Breast epithelium (tissue), 4 donors: ENCODE data around the gene EXOC3L1. TPM values are rescaled to one million over a fixed set of nuclear protein-coding genes. Genes with fewer than 3 reads are reported as not detected.

Experiments used
- DNase-seq, 2 donors: peaks; one replicate each; pipeline ENCODE4 v3.0.0-alpha.2; 2019; ENCODE audit warnings: low spot score in 2 of 2
- H3K27ac ChIP-seq, 2 donors: fragments of 200-600 bp; sonication (generic) in 1 of 2; one replicate each; pipeline ENCODE4 v1.5.1; 2016 to 2019; ENCODE audit warnings: mild to moderate bottlenecking in 1 of 2
- H3K27me3 ChIP-seq, 2 donors: fragments of 200-600 bp; sonication (generic) in 1 of 2; one replicate each; pipeline versions ENCODE4 v1.5.1 to v1.6.0; 2017 to 2019; ENCODE audit warnings: control low read depth in 1 of 2, mild to moderate bottlenecking in 1 of 2
- H3K36me3 ChIP-seq: fragments of 200-600 bp; one replicate; pipeline ENCODE4 v1.5.1; 2019
- H3K4me1 ChIP-seq, 2 donors: fragments of 200-600 bp; sonication (generic); one replicate each; pipeline ENCODE4 v1.5.1; 2016 to 2019; ENCODE audit warnings: control low read depth in 1 of 2
- H3K4me3 ChIP-seq, 3 donors: fragments of 200-600 bp; sonication (generic); 1 replicate in 2 of 3; 2 replicates in 1 of 3; pipeline ENCODE4 v1.5.1; 2016 to 2019; ENCODE audit warnings: mild to moderate bottlenecking in 3 of 3, moderate library complexity in 2 of 3
- H3K9me3 ChIP-seq, 2 donors: fragments of 200-600 bp; sonication (generic) in 1 of 2; one replicate each; pipeline ENCODE4 v1.5.1; 2016 to 2019; ENCODE audit warnings: control low read depth in 1 of 2
- POLR2A ChIP-seq: fragments of 450-650 bp; IDR thresholded peaks from one replicate; pipeline ENCODE4 v1.6.1; 2016; ENCODE audit warnings: antibody characterized with exemption, mild to moderate bottlenecking, moderate library complexity
- POLR2AphosphoS5 ChIP-seq, 3 donors: sonication (generic); formaldehyde crosslinking; IDR thresholded peaks; one replicate each; pipeline ENCODE4 v1.6.1; 2017; ENCODE audit warnings: antibody characterized with exemption in 3 of 3
- intact Hi-C: fragments of 100-400 bp; cut with DNase I; formaldehyde crosslinking; loops from one replicate; pipeline ENCODE4 v1.15.1; 2023; ENCODE audit warnings: low total_unique reads
- total RNA-seq, 3 donors: library from RNA; depleted of rRNA; stranded (reverse); fragments of >200 nt; gene quantifications; one replicate each; pipeline ENCODE4 v1.1.0, GENCODE V29; 2016
- TF ChIP-seq, protein P1 (sequence below), 3 donors: fragments of 450-650 bp; IDR thresholded peaks; one replicate each; pipeline ENCODE4 v1.5.1; 2016 to 2017; ENCODE audit warnings: antibody characterized with exemption in 3 of 3, mild to moderate bottlenecking in 3 of 3, moderate library complexity in 3 of 3

Gene EXOC3L1
- total RNA-seq, 3 donors from 2014 or later: 1.1 to 3.6 (median 2.2) TPM

DNA sequence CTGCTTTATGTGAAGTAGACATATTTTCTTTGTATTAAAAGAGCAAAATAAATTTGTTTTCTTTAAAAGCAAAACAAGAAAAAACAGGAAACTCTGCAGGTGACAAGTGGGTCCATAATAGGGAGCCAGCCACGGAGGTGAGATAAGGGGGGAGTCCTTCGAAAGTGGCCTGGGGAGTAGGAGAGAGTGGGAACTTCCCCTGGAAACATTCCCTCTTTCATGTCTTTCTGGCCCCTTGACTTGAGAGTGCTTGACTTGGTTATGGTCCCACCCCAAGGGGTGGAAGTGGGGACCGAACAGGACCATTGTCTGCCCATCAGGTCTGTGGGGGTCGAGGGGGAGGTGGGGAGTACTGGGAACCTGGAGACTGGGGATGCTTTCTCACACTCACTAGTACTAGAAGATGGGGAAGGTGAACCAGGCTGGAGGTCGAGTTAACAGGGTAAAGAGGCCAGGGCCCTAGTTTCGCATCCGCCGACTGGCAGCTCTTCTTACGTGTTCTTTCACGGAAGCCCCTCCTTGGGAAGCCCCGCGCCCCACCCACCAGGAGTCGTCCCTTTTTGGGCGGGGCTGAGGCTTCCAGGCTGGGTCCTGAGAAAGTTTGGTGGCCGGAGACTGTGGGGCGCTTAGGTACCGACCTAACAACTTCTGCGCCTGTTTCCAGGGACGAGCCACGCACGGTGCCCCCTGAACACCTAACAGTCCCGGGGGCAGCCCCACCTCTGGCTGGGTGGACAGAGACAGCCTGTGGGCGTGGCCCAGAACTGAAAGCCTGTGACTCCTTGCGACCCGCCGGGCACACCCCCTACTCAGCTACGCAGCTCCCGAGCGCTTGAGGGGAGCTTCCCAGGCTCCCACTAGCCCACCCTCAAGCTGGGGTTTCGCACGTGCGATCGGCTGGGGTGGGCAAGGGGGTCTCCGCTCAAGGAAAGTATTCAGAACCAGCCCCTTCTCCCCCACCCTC is 31.0 kb downstream of the EXOC3L1 start:
- intact Hi-C loops: no loop called here
- no peak for DNase-seq
- Histone ChIP-seq H3K4me1 (peaks cover 5 to 11% of the 10 kb centered on the region in 2 donors), H3K36me3 (no peaks in the 10 kb centered on the region), H3K27me3 (no peaks in the 10 kb centered on the region), H3K27ac (peak overlapping the region; percentile 81 to 86), H3K9me3 (no peaks in the 10 kb centered on the region), H3K4me3 (peak overlapping the region; percentile 80 to 96 (median 93))
- TF ChIP-seq POLR2AphosphoS5 (IDR thresholded peaks at IDR 0.05) (no peak), POLR2A (no peak)
- TF ChIP-seq, protein P1, sequence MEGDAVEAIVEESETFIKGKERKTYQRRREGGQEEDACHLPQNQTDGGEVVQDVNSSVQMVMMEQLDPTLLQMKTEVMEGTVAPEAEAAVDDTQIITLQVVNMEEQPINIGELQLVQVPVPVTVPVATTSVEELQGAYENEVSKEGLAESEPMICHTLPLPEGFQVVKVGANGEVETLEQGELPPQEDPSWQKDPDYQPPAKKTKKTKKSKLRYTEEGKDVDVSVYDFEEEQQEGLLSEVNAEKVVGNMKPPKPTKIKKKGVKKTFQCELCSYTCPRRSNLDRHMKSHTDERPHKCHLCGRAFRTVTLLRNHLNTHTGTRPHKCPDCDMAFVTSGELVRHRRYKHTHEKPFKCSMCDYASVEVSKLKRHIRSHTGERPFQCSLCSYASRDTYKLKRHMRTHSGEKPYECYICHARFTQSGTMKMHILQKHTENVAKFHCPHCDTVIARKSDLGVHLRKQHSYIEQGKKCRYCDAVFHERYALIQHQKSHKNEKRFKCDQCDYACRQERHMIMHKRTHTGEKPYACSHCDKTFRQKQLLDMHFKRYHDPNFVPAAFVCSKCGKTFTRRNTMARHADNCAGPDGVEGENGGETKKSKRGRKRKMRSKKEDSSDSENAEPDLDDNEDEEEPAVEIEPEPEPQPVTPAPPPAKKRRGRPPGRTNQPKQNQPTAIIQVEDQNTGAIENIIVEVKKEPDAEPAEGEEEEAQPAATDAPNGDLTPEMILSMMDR (IDR thresholded peaks at IDR 0.05): no peak

DNA sequence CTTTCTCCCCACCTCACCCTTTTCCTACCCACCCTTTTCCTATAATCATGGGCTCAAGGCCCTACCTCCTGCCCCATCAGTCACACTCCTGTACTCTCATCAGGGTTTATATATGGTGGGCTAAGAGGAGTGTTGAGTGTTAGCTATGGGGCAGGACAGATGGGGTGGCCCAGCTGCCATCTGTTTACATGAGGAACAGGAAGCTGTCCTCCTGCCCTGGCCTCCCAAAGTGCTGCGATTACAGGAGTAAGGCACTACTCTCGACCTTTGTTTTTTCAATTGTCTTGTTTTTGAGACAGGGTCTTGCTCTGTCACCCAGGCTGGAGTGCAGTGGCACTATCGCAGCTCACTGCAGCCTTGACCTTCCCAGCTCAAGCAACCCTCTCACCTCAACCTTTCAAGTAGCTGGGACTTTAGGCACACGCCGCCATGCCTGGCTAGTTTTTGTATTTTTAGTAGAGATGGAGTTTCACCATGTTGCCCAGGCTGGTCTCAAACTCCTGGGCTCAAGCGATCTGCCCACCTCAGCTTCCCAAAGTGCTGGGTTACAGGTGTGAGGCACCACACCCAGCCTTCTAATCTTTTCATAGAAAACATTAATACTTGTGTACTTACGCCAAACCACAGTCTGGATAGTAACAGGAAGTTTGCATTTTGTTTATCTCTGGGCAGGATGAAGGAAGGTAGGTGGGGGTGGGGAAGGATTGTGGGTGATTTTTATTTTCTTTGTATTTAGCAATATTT is 31.9 kb downstream of the EXOC3L1 start:
- intact Hi-C loops: no loop called here
- H3K4me3 ChIP-seq: no peak overlapping the region
- no peak for DNase-seq
- H3K36me3 ChIP-seq: no peaks in the 10 kb centered on the region
- H3K9me3 ChIP-seq: no peaks in the 10 kb centered on the region
- H3K4me1 ChIP-seq: peaks cover 0 to 10% of the 10 kb centered on the region in 2 donors
- no peak for TF ChIP-seq POLR2AphosphoS5 (IDR thresholded peaks at IDR 0.05)
- no peak for TF ChIP-seq POLR2A
- TF ChIP-seq, protein P1 (IDR thresholded peaks at IDR 0.05): no peak
- H3K27me3 ChIP-seq: no peaks in the 10 kb centered on the region
- H3K27ac ChIP-seq: peak overlapping the region in 1 of 2 donors; percentile 43

DNA sequence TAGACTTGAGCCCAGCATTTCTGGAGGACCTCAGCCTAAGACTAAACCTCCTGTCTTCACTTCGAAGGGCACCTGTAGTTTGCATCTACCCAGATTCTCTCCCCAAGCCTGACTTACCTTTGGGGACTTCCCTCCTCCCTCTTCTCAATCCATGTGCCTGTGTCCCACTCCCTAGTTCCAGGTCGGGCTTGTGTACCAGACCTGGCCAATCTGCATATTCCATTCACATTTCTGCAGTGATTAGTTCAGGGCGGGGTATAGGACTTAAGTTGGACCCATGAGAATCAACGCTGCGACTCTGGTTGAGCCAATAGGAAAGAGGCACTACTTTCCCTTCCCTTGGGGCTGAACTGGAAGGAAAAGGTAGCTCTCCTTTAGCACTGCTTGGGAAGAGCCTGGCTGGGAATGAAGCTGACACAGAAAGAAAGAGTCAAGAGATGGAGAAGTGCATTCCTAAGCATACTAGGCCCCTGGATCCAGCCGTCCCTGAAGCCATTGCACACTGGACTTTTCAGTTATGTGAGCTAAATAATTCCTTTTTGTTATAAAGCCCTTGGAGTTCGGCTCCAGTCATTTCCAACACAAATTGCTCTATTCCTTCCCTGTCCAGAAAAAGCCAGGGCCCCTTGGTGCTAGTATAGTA is 32.7 kb downstream of the EXOC3L1 start:
- H3K4me1 ChIP-seq: peaks cover 0 to 10% of the 10 kb centered on the region in 2 donors
- no peaks in the 10 kb centered on the region for H3K36me3 ChIP-seq
- no peaks in the 10 kb centered on the region for H3K27me3 ChIP-seq
- intact Hi-C loops: no loop called here
- H3K9me3 ChIP-seq: no peaks in the 10 kb centered on the region
- DNase-seq: no peak
- TF ChIP-seq POLR2AphosphoS5 (IDR thresholded peaks at IDR 0.05) (no peak), POLR2A (no peak)
- TF ChIP-seq, protein P1 (IDR thresholded peaks at IDR 0.05): no peak
- no peak overlapping the region for H3K27ac ChIP-seq
- H3K4me3 ChIP-seq: no peak overlapping the region

DNA sequence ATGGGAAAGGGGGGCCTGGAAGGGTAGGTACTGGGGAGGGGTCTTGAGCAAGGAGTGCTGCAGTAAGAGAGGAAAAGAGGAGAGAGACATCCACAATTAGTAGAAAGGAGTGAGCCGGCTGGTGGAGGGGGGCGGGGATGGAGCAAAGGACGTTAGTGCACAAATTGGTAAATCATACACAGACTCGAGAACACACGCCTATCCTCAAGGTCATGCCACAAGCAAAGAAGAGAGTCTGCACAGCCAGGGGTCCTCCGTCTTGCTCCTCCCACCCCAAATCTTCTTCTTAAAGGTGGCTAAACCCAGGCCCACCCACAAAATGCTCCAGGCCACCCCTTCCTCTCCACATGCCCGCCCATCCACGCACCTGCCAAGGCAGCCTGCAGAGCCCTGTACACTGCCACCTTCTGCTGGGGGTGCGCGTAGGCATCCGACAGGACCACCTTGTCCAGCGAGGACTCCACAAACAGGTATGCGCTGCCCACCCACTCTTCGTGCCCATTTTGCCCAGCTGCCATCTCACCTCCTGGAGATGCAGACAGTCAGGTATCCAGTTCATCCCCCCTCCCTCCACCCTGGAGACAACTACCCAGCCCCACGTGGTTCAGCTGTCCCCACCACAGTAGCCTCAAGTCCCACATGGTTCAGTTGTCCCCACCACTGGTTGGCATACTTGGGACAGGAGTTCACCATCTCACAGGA is 33.6 kb downstream of the EXOC3L1 start:
- no peak overlapping the region for H3K4me3 ChIP-seq
- H3K9me3 ChIP-seq: no peaks in the 10 kb centered on the region
- no peaks in the 10 kb centered on the region for H3K27me3 ChIP-seq
- TF ChIP-seq, protein P1 (IDR thresholded peaks at IDR 0.05): no peak
- TF ChIP-seq POLR2A (no peak), POLR2AphosphoS5 (IDR thresholded peaks at IDR 0.05) (no peak)
- H3K27ac ChIP-seq: no peak overlapping the region
- intact Hi-C loops: no loop called here
- DNase-seq: no peak
- no peaks in the 10 kb centered on the region for H3K36me3 ChIP-seq
- H3K4me1 ChIP-seq: peaks cover 0 to 5% of the 10 kb centered on the region in 2 donors
